Transverse colon (tissue), 4 donors: ENCODE data around the gene CAMK2D. TPM values are rescaled to one million over a fixed set of nuclear protein-coding genes. Genes with fewer than 3 reads are reported as not detected.

ENCODE experiments used
- DNase-seq: peaks from one replicate; pipeline ENCODE4 v3.0.0-alpha.2; 2019
- H3K27ac ChIP-seq, 4 donors: fragments of 200-600 bp; sonication (generic); 2 replicates each; pipeline ENCODE4 v1.5.1; 2016 to 2018; ENCODE audit warnings: inconsistent platforms in 4 of 4
- H3K27me3 ChIP-seq: fragments of 200-600 bp; sonication (generic); 2 replicates; pipeline ENCODE4 v1.5.1; 2017; ENCODE audit warnings: inconsistent platforms
- H3K36me3 ChIP-seq, 4 donors: fragments of 200-600 bp; sonication (generic); 2 replicates each; pipeline ENCODE4 v1.5.1; 2017 to 2019; ENCODE audit warnings: inconsistent platforms in 4 of 4
- H3K4me1 ChIP-seq, 4 donors: fragments of 200-600 bp; sonication (generic); 2 replicates each; pipeline ENCODE4 v1.5.1; 2017 to 2020; ENCODE audit warnings: inconsistent platforms in 4 of 4
- H3K4me3 ChIP-seq, 4 donors: fragments of 200-600 bp; sonication (generic); 1 replicate in 1 of 4; 2 replicates in 3 of 4; pipeline versions ENCODE4 v1.5.1 to v1.6.1; 2017 to 2019; ENCODE audit warnings: inconsistent platforms in 4 of 4
- H3K9me3 ChIP-seq, 2 donors: fragments of 200-600 bp; sonication (generic); 2 replicates each; pipeline ENCODE4 v1.5.1; 2017 to 2019; ENCODE audit warnings: inconsistent platforms in 2 of 2
- CTCF ChIP-seq, 5 experiments: fragments of 200-600 bp in 3 of 5; fragments of 450-650 bp in 2 of 5; sonication (generic) in 3 of 5; IDR thresholded peaks; 1 replicate in 2 of 5; 2 replicates in 3 of 5; pipeline ENCODE4 v1.5.1; 2016 to 2017; ENCODE audit warnings: antibody characterized with exemption in 5 of 5, inconsistent platforms in 3 of 5, mild to moderate bottlenecking in 2 of 5, moderate library complexity in 1 of 5
- EP300 ChIP-seq: sonication (generic); formaldehyde crosslinking; IDR thresholded peaks from one replicate; pipeline ENCODE4 v1.6.1; 2017; ENCODE audit warnings: antibody characterized with exemption, low read depth
- POLR2A ChIP-seq: fragments of 450-650 bp; IDR thresholded peaks from one replicate; pipeline ENCODE4 v1.6.1; 2016; ENCODE audit warnings: antibody characterized with exemption, mild to moderate bottlenecking, moderate library complexity
- POLR2AphosphoS5 ChIP-seq, 3 donors: sonication (generic); formaldehyde crosslinking; IDR thresholded peaks; one replicate each; pipeline ENCODE4 v1.6.1; 2016; ENCODE audit warnings: antibody characterized with exemption in 3 of 3
- WGBS, 2 donors: methylation state at CpG; one replicate each; pipeline ENCODE4 v1.1.5; 2018; ENCODE audit warnings: low coverage in 1 of 2; 5-methylcytosine and 5-hydroxymethylcytosine counted together
- in situ Hi-C, 4 donors: fragments of 200-750 bp; cut with MboI; loops; one replicate each; pipeline versions ENCODE4 v1.15.0 to v1.15.1; 2017; ENCODE audit warnings: low sequenced_read_pairs in 3 of 4, low pct_ligation_motif_present in 1 of 4, low pct_unique_long_range_greater_than_20kb in 1 of 4
- intact Hi-C: fragments of 100-400 bp; cut with DNase I; formaldehyde crosslinking; loops from one replicate; pipeline ENCODE4 v1.15.1; 2023; ENCODE audit warnings: low total_unique reads
- total RNA-seq, 4 donors: library from RNA; depleted of rRNA; stranded (reverse); fragments of >200 nt; gene quantifications; one replicate each; pipeline ENCODE4 v1.1.0, GENCODE V29; 2016

CAMK2D gene
- total RNA-seq, 4 donors from 2014 or later, result 54.5 to 107 (median 84.7) TPM

- TF ChIP-seq POLR2AphosphoS5 (IDR thresholded peaks at IDR 0.05) (no peak), CTCF (IDR thresholded peaks at IDR 0.05) (no peak), POLR2A (no peak), EP300 (no peak)
- no peak for DNase-seq
- H3K9me3 ChIP-seq, result no peaks in the 10 kb centered on the region
- in situ Hi-C loops (loop anchor here in 1 of 4 donors (25.0 kb wide), 1 partner anchor 137 kb away; no protein-coding TSS in a partner anchor), intact Hi-C loops (no loop called here)
- H3K36me3 ChIP-seq, result no peaks in the 10 kb centered on the region
- H3K27me3 ChIP-seq, result no peaks in the 10 kb centered on the region
- H3K4me1 ChIP-seq, result peaks cover under 1 to 19% (median 11%) of the 10 kb centered on the region in 4 donors
- 77 to 96% methylated on average over 2 of the region's 2 CpGs for WGBS, 2 donors
- H3K4me3 ChIP-seq, result no peak overlapping the region
- no peak overlapping the region for H3K27ac ChIP-seq
Observed at GRCh38 chr4:113699772-113700171, 61.8 kb downstream of the CAMK2D start.

GRCh38 chr4:113697429-113697828 is 64.1 kb downstream of the CAMK2D start:
- TF ChIP-seq EP300 (no peak), CTCF (IDR thresholded peaks at IDR 0.05) (no peak), POLR2A (no peak), POLR2AphosphoS5 (IDR thresholded peaks at IDR 0.05) (no peak)
- DNase-seq, result no peak
- in situ Hi-C loops (loop anchor here in 1 of 4 donors (25.0 kb wide), 1 partner anchor 135 kb away; no protein-coding TSS in a partner anchor), intact Hi-C loops (no loop called here)
- no peaks in the 10 kb centered on the region for H3K9me3 ChIP-seq
- WGBS, 2 donors, result 88 to 89% methylated on average over 2 of the region's 2 CpGs
- no peaks in the 10 kb centered on the region for H3K27me3 ChIP-seq
- no peaks in the 10 kb centered on the region for H3K36me3 ChIP-seq
- H3K4me1 ChIP-seq, result peaks cover 11 to 43% (median 31%) of the 10 kb centered on the region in 4 donors
- no peak overlapping the region for H3K27ac ChIP-seq
- no peak overlapping the region for H3K4me3 ChIP-seq

- DNase-seq, result no peak
- no peaks in the 10 kb centered on the region for H3K36me3 ChIP-seq
- no peak for TF ChIP-seq CTCF (IDR thresholded peaks at IDR 0.05)
- peak in 1 of 3 donors; percentile 32 for TF ChIP-seq POLR2AphosphoS5 (IDR thresholded peaks at IDR 0.05)
- H3K9me3 ChIP-seq, result no peaks in the 10 kb centered on the region
- peaks cover 11 to 44% (median 32%) of the 10 kb centered on the region in 4 donors for H3K4me1 ChIP-seq
- intact Hi-C loops (no loop called here), in situ Hi-C loops (loop anchor here in 1 of 4 donors (25.0 kb wide), 1 partner anchor 133 kb away; no protein-coding TSS in a partner anchor)
- 65 to 78% methylated on average over 3 of the region's 3 CpGs for WGBS, 2 donors
- H3K27me3 ChIP-seq, result no peaks in the 10 kb centered on the region
- peak overlapping the region; percentile 37 to 70 (median 54) for H3K27ac ChIP-seq
- H3K4me3 ChIP-seq, result no peak overlapping the region
Observed at GRCh38 chr4:113695328-113696169, 66.0 kb downstream of the CAMK2D start.

GRCh38 chr4:113694008-113694407 is 67.5 kb downstream of the CAMK2D start:
- no peak for DNase-seq
- Histone ChIP-seq H3K27ac (peak overlapping the region in 1 of 4 donors; percentile 79), H3K4me1 (peaks cover 14 to 48% (median 32%) of the 10 kb centered on the region in 4 donors), H3K27me3 (no peaks in the 10 kb centered on the region), H3K36me3 (no peaks in the 10 kb centered on the region), H3K9me3 (no peaks in the 10 kb centered on the region), H3K4me3 (no peak overlapping the region)
- in situ Hi-C loops (loop anchor here in 1 of 4 donors (25.0 kb wide), 1 partner anchor 132 kb away; no protein-coding TSS in a partner anchor), intact Hi-C loops (no loop called here)
- TF ChIP-seq POLR2AphosphoS5 (IDR thresholded peaks at IDR 0.05), result no peak
- no peak for TF ChIP-seq CTCF (IDR thresholded peaks at IDR 0.05)
- no peak for TF ChIP-seq POLR2A
- no peak for TF ChIP-seq EP300
- 87 to 99% methylated on average over 2 of the region's 2 CpGs for WGBS, 2 donors
